Measurements from ENCODE around the gene KCNB1.

- TF ChIP-seq POLR2A (IDR thresholded peaks at IDR 0.05): no peak
- no peak for TF ChIP-seq CTCF (IDR thresholded peaks at IDR 0.05)
These were observed 5.3 kb downstream of the KCNB1 start for GRCh38 chr20:49477200-49477599.
